Sciatic nerve (tissue), 2 donors: ENCODE data around the gene GP5. TPM values are rescaled to one million over a fixed set of nuclear protein-coding genes. Genes with fewer than 3 reads are reported as not detected.

ENCODE experiments used
- ATAC-seq: fragments of 200-7000 bp; cut with Tn5 transposase; one replicate; pipeline ENCODE4 v1.9.1; 2020; ENCODE audit warnings: mild to moderate bottlenecking, moderate library complexity
- DNase-seq: peaks from one replicate; pipeline ENCODE4 v3.0.0-alpha.2; 2020; ENCODE audit warnings: low spot score
- intact Hi-C: fragments of 100-400 bp; cut with DNase I; formaldehyde crosslinking; loops from one replicate; pipeline ENCODE4 v1.14.2; 2022
- total RNA-seq: library from RNA; stranded (reverse); fragmentation: NEBNext Ultra II Directional; extraction: Animal tissue kit (Norgen Biotek cat#: 25700); gene quantifications from one replicate; pipeline ENCODE4 v1.2.1, GENCODE V29; 2021
- donor health status: DM: no; HTN: no; CAD: no.
- donor health status: DM: no; HTN: no; CAD: no.

The GP5 gene
- total RNA-seq, 1 donor from 2014 or later: 0.09 TPM

DNA sequence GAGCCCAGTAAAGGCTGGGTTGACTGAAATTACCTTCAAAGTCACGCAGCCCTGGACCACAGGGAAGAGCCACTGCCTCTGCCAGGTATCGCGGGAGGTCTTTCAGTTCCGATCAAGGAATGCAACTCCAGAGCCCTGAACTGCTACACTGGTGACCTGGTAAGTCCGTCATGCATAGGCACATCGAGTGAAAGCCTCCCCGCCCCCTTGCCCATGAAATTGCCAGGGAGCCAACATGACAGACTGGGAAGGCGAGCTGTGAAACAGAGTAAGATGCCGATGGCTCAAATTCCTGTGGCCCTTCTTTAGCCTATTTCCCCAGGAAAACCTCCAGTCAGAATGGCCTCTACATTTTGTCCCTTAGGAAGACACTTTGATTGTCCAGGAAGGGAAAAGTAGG, 2.3 kb upstream of the GP5 start:
- ATAC-seq: no peak
- DNase-seq: no peak
- intact Hi-C loops: loop anchor here (5.0 kb wide), 1 partner anchor 64 kb away; no protein-coding TSS in a partner anchor

DNA sequence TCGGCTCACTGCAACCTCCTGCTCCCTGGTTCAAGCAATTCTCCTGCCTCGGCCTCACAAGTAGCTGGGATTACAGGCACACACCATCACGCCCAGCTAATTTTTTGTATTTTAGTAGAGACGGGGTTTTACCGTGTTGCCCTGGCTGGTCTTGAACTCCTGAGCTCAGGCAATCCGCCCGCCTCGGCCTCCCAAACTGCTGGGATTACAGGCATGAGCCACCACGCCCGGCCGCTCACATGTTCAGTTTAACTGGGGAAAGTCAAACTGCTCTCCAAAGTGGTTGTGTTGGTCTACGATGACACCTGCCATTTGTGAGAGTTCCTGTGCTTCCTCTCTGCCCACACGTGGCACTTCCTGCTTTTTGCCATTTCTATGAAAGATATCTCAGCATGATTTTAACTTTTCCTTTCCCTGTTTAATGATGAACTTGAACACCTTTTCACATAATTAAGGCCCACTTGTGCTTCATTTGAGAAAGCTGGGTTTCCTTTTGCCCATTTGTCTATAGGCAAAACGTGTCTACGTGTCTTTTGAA, 877 bp upstream of the GP5 start:
- DNase-seq (no peak), ATAC-seq (no peak)
- intact Hi-C loops: loop anchor here (5.0 kb wide), 1 partner anchor 63 kb away; no protein-coding TSS in a partner anchor

DNA sequence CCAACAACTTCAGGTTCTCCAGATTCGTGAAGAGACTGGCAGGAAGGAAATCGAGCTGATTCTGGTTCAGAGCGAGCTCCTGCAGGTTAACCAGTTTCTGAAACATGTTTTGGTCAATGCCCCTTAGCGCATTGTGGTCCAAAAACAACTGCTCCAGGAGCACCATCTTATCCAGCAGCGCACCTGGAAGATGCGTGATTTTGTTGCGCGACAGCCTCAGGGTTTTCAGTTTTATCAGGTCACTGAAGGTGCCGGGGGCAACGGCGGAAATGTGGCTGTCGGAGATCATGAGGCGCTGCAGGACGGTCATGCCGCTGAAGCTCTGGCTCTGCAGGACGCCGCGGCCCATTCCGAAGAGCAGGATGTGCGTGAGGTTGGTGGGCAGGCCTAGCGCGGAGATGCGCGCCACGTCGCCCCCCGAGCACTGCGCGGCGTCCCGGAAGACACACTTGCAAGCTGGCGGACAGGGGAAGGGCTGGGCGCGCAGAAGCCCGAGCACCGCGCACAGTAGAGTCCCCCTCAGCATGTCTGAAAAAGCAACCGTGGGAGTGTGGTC, 1.2 kb downstream of the GP5 start:
- ATAC-seq: peak; percentile 37
- intact Hi-C loops: no loop called here
- no peak for DNase-seq

DNA sequence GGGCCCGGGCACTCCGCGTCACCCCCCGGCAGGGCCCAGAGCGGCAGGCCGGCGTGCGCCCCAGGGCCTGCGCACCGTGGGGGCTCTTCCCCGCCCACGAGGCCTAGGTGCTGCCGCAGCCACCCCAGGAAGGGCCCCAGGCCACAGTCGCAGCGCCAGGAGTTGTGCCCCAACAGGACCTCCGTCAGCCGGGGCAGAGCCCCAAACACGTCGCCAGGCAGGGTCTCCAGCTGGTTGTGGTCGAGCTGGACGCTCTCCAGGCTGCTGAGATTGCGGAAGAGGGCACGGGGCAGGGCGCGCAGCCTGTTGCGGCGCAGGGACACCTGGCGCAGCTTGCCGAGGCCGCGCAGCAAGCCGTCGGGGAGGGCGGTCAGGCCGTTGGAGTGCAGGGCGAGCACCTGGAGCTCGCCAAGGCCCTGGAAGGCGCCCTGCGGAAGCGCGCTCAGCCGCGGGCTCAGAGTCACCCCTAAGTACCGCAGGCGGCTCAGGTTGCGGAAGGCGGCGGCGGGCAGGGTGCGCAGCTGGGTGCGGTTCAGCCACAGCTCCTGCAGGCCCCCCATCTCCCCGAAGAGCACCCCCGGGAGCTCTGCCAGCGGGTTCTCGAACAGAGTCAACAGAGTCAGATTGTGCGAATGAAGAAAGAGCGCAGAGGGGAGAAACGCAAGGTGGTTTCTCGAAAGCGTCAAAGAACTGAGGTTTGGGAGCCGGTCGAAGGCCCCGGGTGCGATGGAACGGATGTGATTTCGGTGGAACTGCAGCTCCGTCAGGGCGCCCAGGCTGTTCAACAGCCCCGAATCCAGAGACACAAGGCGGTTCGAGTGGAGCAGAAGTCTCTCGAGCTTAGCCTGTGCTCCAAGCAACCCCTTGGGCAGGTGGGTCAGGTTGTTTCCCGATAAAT, 2.0 kb downstream of the GP5 start:
- peak; percentile 29 for ATAC-seq
- DNase-seq: no peak
- intact Hi-C loops: no loop called here

DNA sequence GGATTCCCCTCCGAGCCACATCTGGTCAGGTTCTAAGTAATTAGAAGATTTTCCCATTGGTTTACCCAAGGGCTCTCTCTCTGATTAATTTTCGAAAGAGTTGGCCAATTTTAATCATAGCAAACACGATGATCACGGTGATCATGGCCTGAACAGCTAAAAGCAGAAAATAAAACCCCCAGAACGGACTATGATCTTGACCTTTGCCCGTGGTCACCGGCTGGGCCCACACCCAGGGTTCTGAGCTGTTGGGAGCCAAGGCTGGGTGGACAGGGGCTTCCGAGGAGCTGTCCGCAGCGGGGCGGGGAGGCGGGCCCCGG, 2.6 kb downstream of the GP5 start:
- DNase-seq: no peak
- intact Hi-C loops: no loop called here
- peak; percentile 23 for ATAC-seq

DNA sequence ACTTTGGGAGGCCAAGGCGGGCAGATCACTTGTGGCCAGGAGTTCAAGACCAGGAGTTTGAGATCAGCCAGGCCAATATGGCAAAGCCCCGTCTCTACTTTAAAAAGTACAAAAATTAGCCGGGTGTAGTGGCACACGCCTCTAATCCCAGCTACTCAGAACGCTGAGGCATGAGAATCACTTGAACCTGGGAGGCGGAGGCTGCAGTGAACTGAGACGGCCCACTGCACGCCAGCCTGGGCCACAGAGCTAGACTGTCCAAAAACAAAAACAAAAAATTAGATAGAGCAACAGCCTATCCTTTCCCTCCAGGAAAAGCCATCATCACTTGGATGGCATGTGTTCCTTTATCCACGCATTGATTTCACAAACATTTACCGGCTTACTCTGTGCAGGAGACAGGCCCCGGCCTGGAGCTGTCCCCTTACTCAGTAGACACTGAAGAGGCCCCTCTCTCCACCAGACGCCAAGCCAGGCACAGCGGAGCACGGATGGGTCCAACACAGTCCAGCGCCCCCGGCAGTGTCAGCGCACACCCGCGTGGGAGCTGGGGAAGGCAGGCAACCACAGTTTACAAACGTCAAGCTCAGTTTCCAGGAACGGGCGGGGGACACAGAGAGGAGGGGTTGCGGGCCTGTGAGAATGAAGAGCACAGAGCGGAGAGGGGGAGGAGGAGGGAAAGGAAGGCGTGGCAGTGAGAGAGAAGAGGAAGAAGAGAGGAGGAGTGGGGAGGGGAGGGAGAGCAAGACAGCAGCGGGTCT, 3.1 kb downstream of the GP5 start:
- peak; percentile 94 for ATAC-seq
- DNase-seq: no peak

DNA sequence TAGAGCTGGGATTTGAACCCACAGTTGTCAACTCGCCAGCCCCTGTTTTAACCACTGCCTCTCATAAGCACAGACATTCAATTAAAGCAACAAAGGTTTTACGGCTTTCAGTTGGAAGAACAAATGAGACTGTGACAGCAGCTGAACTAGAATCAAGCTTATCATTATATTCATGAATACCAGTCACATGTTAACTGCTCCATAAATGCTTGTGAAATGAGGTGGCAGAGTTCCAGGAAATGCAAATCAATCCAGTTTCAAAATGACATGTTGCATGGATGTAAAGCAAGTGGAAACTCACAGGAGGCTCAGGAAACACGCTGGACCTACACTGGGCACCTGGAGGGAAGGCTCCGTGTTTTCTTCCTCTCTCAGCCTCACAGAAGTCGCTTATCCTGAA, 3.9 kb downstream of the GP5 start:
- DNase-seq (no peak), ATAC-seq (no peak)
- intact Hi-C loops: no loop called here

More for the DNA sequence above, 3.1 kb downstream of the GP5 start:
- intact Hi-C loops: no loop called here

DNA sequence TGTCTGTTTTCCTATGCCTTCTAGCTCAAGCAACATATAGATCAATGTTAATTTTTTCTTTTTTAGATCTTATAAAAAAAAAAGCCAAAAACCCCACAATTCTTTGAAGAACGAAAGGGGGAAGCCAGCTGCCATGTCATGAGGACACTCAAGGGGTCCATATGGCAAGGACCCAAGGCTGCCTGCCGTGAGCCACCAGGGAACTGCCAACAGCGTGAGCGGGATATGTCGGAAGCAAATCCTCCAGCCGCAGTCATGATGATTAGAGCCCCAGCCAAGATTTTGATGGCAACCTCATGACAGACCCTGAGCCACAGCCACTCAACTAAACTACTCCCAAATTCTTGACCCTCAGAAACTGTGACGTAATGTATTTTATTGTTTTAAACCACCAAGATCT, 6.5 kb downstream of the GP5 start:
- ATAC-seq (no peak), DNase-seq (no peak)
- intact Hi-C loops: no loop called here

DNA sequence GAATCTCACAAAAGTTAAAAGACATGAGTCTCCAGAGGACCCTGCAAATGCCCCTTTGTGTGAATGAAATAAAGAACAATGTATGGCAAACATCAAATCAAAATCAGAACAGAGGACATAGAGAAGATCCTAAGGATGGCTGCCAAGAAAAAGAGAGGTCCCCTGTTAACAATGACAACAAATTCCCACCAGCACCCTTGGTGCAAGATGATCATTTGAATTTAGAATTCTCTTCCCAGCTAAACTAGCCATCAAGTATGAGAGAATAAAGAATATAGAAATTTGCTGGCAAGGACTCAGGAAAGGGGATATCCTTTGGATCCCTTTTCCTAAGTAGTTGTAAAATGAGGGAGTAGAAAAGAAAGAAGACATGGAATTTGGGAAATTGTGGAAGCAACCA, 8.2 kb downstream of the GP5 start:
- no peak for ATAC-seq
- intact Hi-C loops: no loop called here
- no peak for DNase-seq

DNA sequence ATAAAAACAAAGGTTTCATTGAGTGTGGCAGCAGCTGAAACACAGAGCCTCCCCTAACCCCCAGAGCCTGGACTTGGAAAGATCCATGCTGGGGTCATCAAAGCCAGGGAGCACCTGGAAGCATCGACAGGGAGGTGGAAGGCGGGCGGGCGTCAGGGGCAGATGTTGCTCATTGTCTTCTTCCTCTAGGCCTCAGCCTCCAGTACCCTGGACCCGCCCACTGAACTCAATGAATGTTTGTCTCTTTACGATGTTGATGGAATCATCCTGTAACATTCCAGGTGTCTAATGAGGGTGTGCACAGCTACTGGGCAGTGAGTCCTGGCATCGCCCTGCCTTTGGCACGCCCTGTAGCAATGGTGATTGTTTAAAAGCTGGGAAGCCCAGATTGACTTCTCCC, 9.8 kb downstream of the GP5 start:
- intact Hi-C loops: no loop called here
- DNase-seq: no peak
- no peak for ATAC-seq

DNA sequence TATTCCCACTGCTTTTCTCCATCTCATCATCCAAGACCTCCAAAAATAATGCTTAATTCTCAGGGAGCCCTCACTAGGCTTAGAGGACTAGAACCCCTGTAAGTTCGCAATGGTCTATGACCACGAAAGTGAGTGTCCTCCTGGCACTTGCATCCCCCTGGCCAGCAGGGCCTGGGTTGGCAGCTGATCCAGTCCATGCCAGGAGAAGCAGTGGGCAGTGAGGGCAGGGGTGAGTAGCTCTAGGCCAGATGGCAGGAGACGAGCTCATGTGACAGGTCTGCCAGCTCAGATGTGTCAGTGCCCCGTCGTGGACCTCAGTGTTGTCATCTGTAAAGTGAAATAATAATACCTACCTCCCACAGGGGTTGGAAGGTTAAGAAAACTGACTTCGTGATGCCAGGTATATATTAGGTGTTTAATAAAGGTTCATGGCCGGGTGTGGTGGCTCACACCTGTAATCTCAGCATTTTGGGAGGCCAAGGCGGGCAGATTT, 11.1 kb downstream of the GP5 start:
- ATAC-seq: no peak

DNA sequence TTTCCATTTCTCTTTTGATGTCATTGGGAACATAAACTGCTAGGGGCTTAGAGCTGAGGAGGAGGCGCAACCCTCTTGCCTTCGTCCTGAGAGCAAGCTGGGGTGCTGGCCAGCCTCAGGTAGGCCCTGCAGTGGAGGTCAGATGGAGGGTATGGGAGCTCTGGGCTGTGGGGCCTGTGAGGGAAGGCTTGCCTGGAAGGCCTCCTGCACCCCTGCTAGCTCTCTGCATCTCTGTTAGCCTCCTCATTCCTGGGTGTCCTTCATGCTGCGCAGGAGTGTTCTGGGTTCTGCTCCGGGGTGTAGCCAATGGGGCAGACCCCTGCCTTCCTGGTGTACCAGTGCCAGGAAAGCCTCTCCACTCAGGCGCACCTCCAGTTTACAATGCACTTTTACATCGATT, 11.8 kb downstream of the GP5 start:
- DNase-seq: no peak
- ATAC-seq: no peak
- intact Hi-C loops: no loop called here

More for the DNA sequence above, 11.1 kb downstream of the GP5 start:
- intact Hi-C loops: no loop called here
- no peak for DNase-seq

DNA sequence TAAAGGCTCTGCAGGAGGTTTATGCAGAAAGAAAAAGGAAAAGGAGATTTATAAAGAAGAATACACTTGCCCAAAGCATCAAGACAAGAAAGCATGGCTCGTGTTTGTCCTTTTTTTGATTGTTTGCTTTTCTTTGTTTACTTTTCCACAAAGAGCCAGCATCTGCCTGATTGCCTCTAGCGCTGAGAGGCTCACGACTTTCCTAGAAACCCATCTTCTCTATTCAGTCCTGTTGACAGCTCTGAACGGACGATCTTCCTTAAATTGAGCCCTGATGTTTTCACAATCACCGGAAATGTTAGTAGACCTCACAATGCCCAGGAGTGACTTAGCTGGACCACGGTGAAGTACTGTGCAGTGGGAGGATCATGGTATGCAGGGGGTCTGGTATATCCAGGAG, 12.4 kb downstream of the GP5 start:
- DNase-seq: no peak
- intact Hi-C loops: no loop called here
- no peak for ATAC-seq

DNA sequence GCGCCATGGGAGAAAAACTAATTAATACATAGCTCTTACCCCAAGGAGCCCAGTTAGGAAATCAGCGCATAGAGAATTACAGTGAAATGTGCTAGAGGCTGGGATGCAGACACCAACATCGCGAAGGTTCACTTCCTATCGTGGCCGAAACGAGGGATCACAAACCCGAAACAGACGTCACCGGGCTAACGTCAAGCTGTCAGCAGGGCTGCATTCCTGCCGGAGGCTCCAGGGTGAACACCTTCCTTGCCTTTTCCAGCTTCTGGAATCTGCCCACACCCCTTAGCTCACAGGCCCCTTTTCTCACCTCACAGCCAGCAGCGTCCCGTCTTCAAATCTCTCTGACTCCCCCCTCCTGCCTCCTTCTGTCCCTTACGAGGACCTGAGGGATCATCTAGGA, 13.0 kb downstream of the GP5 start:
- DNase-seq (no peak), ATAC-seq (no peak)
- intact Hi-C loops: no loop called here

DNA sequence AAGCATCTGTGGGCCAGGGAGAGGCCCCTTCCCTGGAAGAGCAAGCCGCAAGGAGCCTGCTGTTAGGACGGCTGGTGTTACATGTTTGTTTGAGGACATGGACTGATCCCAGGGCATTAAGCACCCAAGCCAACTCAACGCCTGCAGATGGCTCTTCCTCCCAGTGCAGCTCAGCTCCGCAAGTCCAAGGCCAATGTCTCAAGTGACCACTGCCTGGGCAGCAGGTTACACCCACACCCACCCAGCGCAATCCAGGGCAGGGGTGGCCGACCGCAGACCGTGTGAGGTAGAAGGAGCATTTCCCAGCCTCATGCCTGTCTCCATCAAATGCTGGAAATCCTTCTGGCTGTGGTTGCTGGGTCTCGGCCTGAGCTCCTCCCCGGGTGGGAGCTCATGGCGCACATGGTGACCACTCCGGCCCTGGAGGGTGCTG, 14.5 kb downstream of the GP5 start:
- intact Hi-C loops: no loop called here
- no peak for ATAC-seq
- no peak for DNase-seq

DNA sequence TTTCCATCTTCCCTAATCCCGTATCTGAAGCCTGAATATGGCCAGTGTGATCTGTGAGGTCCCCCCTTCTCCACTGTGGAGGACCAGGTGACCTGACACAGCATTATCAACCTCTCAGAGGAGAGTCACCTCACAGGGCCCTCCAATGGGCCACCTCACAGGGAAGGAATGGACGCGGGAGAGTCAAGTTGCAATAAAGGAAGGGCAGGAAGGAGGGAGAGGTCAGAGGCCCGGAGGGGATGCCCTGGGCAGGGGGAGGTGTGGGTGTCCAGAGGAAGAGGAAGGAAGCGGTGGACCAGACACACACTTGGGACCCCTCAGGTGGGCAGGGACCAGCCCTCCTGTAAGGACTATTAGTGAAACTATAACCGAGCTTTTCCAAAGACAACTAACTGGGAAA, 14.9 kb downstream of the GP5 start:
- DNase-seq: no peak
- no peak for ATAC-seq
- intact Hi-C loops: no loop called here

DNA sequence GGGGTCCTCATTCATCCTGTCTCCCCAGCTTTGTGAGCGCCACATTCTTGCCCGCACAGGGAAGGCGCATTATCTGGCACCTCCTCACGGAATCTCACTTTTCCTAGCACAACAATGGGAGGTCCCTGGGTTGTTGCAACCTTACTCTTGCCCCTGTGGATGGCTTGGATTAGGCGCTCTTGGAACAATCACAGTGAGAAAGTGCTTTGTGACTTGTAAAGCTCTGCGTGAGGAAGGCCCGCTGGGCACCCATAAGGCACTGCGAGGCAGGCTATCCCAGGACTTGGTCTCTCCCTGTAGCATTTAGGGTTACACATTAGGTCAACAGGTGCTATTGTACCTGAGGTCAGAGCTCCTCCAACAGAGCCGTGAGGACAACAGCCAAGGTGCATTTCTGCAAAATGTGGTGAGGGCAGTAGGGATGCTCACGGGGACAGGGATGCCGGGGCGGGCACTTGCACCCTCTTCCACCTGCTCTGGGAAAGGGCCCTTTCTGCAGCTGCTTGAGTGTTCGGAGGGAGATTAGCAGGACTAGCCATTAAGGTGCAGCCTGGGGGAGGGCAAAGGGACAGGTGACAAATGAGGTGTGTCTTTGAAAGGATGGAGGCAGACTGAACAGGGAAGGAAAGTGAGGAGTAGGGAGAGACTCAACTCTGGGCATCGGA, 15.7 kb downstream of the GP5 start:
- ATAC-seq (no peak), DNase-seq (no peak)
- intact Hi-C loops: no loop called here

DNA sequence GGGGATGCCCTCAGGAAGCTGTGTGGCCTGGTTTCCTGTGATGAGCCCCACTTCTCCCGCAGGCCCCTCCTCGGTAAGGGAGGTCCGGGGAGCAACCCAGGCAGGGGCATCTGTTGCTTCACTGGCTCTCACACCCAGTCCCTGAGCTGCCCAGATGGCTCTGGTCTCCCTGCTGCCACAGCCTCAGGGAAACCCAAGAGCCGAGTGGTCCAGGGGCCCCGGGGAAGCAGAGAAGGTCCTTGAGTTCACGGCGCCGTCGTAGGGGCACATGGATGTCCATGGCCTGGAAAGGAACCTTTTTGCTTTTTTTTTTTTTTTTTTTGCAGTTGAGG, 16.2 kb downstream of the GP5 start:
- intact Hi-C loops: no loop called here
- ATAC-seq (no peak), DNase-seq (no peak)

DNA sequence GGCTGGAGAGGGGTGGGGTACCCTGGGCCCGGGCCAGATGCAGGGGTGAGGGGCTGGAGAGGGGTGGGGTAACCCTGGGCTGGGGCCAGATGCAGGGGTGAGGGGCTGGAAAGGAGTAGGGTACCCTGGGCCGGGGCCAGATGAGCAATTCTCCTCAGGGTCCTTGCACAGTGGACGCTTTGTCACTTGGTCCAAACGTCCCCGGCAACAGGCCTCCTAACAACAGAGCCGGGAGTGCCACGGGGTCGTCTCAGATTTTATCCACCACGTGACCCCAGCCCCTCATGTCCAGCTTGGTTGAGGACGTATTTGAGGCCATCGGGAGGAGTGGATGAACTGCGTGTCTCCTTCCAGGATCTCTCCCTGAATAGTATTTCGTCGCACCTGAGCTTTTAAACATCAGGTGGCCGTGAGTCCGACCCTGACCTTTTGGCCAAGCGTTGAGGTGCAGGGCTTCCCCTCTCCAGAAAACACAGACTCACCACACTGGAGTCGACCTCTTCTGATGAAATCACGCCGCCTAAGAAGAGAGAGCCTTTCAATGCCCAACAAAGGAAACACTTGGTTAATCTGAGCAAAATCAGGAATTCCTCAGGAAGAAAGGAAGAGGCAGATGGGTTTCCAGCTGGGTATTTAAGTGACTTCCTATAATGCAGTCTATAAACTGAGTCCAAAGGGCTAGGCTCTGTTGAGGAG, 16.7 kb downstream of the GP5 start:
- intact Hi-C loops: no loop called here
- DNase-seq (no peak), ATAC-seq (no peak)
